ENCODE measurements around the gene RNFT2. TPM values are rescaled to one million over a fixed set of nuclear protein-coding genes. Genes with fewer than 3 reads are reported as not detected.

Gene RNFT2
- total RNA-seq, 2 experiments from 2014 or later, result 4.9 to 6.0 TPM

GRCh38 chr12:116693286-116694227 is 44.6 kb upstream of the RNFT2 start:
- no peaks in the 10 kb centered on the region for H3K36me3 ChIP-seq (ENCODE audit: insufficient read depth, low read length)
- H3K4me3 ChIP-seq (ENCODE audit: low read length), result no peak overlapping the region
- peaks cover 13 to 16% of the 10 kb centered on the region in 2 experiments for H3K27me3 ChIP-seq (ENCODE audit: control insufficient read depth in 1 of 2, insufficient read depth in 2 of 2, low read length in 2 of 2)
- intact Hi-C loops (cut with DNase I, micrococcal nuclease), result no loop called here
- H3K4me1 ChIP-seq (ENCODE audit: insufficient read depth, low read length), result no peaks in the 10 kb centered on the region
- peaks cover 35% of the 10 kb centered on the region for H3K27me3 Mint-ChIP-seq
- H3K4me1 Mint-ChIP-seq (ENCODE audit: low read depth), result no peaks in the 10 kb centered on the region
- ChIA-PET CTCF (no interaction called here), POLR2A (no interaction called here)
- no peak for DNase-seq
- no peaks in the 10 kb centered on the region for H3K36me3 Mint-ChIP-seq (ENCODE audit: low read depth)
- TF ChIP-seq CTCF (IDR thresholded peaks at IDR 0.05), result no peak
- no peak overlapping the region for H3K27ac ChIP-seq (ENCODE audit: low read depth in 1 of 2, low read length in 2 of 2)
- no peak for ATAC-seq (ENCODE audit: poor library complexity)
- no peak overlapping the region for H3K27ac Mint-ChIP-seq
- H3K9me3 Mint-ChIP-seq, result no peaks in the 10 kb centered on the region
- H3K4me3 Mint-ChIP-seq, result no peak overlapping the region
- H3K9me3 ChIP-seq (ENCODE audit: control insufficient read depth in 1 of 2, insufficient read depth in 1 of 2, low read length in 2 of 2), result peaks cover 0 to 5% of the 10 kb centered on the region in 2 experiments

- H3K27me3 ChIP-seq (ENCODE audit: control insufficient read depth in 1 of 2, insufficient read depth in 2 of 2, low read length in 2 of 2), result peaks cover 13 to 16% of the 10 kb centered on the region in 2 experiments
- no peaks in the 10 kb centered on the region for H3K9me3 Mint-ChIP-seq
- no peaks in the 10 kb centered on the region for H3K36me3 ChIP-seq (ENCODE audit: insufficient read depth, low read length)
- no peak for ATAC-seq (ENCODE audit: poor library complexity)
- no peak overlapping the region for H3K27ac Mint-ChIP-seq
- peaks cover 0 to 5% of the 10 kb centered on the region in 2 experiments for H3K9me3 ChIP-seq (ENCODE audit: control insufficient read depth in 1 of 2, insufficient read depth in 1 of 2, low read length in 2 of 2)
- peaks cover 32% of the 10 kb centered on the region for H3K27me3 Mint-ChIP-seq
- POLR2A ChIA-PET, result no interaction called here
- H3K36me3 Mint-ChIP-seq (ENCODE audit: low read depth), result no peaks in the 10 kb centered on the region
- H3K4me1 ChIP-seq (ENCODE audit: insufficient read depth, low read length), result no peaks in the 10 kb centered on the region
- no peak overlapping the region for H3K27ac ChIP-seq (ENCODE audit: low read depth in 1 of 2, low read length in 2 of 2)
- CTCF ChIA-PET, result no interaction called here
- no peak overlapping the region for H3K4me3 Mint-ChIP-seq
- intact Hi-C loops (cut with DNase I, micrococcal nuclease), result no loop called here
- no peak for TF ChIP-seq CTCF (IDR thresholded peaks at IDR 0.05)
- no peak overlapping the region for H3K4me3 ChIP-seq (ENCODE audit: low read length)
- DNase-seq, result no peak
- H3K4me1 Mint-ChIP-seq (ENCODE audit: low read depth), result no peaks in the 10 kb centered on the region
These were observed 43.3 kb upstream of the RNFT2 start for GRCh38 chr12:116694653-116695463.

- Histone ChIP-seq H3K36me3 (ENCODE audit: insufficient read depth, low read length) (no peaks in the 10 kb centered on the region), H3K4me3 (ENCODE audit: low read length) (no peak overlapping the region), H3K9me3 (ENCODE audit: control insufficient read depth in 1 of 2, insufficient read depth in 1 of 2, low read length in 2 of 2) (peaks cover 0 to 5% of the 10 kb centered on the region in 2 experiments), H3K27me3 (ENCODE audit: control insufficient read depth in 1 of 2, insufficient read depth in 2 of 2, low read length in 2 of 2) (peaks cover 13 to 16% of the 10 kb centered on the region in 2 experiments), H3K4me1 (ENCODE audit: insufficient read depth, low read length) (no peaks in the 10 kb centered on the region), H3K27ac (ENCODE audit: low read depth in 1 of 2, low read length in 2 of 2) (no peak overlapping the region)
- Mint-ChIP-seq H3K36me3 (ENCODE audit: low read depth) (no peaks in the 10 kb centered on the region), H3K27me3 (peaks cover 32% of the 10 kb centered on the region), H3K4me3 (no peak overlapping the region), H3K9me3 (no peaks in the 10 kb centered on the region), H3K4me1 (ENCODE audit: low read depth) (no peaks in the 10 kb centered on the region), H3K27ac (no peak overlapping the region)
- no peak for ATAC-seq (ENCODE audit: poor library complexity)
- intact Hi-C loops (cut with DNase I, micrococcal nuclease), result no loop called here
- no peak for DNase-seq
- POLR2A ChIA-PET, result no interaction called here
- no peak for TF ChIP-seq CTCF (IDR thresholded peaks at IDR 0.05)
- CTCF ChIA-PET, result no interaction called here
These were observed 42.7 kb upstream of the RNFT2 start for GRCh38 chr12:116695464-116695725.

Data from CD4-positive, alpha-beta T cell (primary cell).